NT2/D1 (cell line): Measurements from ENCODE around the gene PRKAG2.

ENCODE experiments used
- DNase-seq: peaks from one replicate; pipeline ENCODE4 v3.0.0-alpha.2; 2011; ENCODE audit warnings: low read depth, low spot score
- H3K27me3 ChIP-seq: 2 replicates; pipeline ENCODE4 v1.6.0; 2011; ENCODE audit warnings: mild to moderate bottlenecking; ENCODE audit not compliant: insufficient read length, insufficient read depth
- H3K36me3 ChIP-seq: 2 replicates; pipeline ENCODE4 v1.6.1; 2011; ENCODE audit warnings: mild to moderate bottlenecking, low read length, mixed read lengths; ENCODE audit not compliant: insufficient read depth, insufficient read length
- H3K4me1 ChIP-seq: 2 replicates; pipeline ENCODE4 v1.5.1; 2011; ENCODE audit not compliant: insufficient read depth, insufficient read length
- H3K4me3 ChIP-seq: 2 replicates; pipeline ENCODE4 v1.5.1; 2011; ENCODE audit warnings: low read depth; ENCODE audit not compliant: insufficient read length
- H3K9ac ChIP-seq: 2 replicates; pipeline ENCODE4 v1.6.0; 2011; ENCODE audit warnings: low read depth; ENCODE audit not compliant: insufficient read length
- H3K9me3 ChIP-seq: 2 replicates; pipeline ENCODE4 v1.5.1; 2011; ENCODE audit warnings: mild to moderate bottlenecking, low read length; ENCODE audit not compliant: insufficient read depth
- SUZ12 ChIP-seq: IDR thresholded peaks from 2 replicates; pipeline ENCODE4 v1.6.1; 2011; ENCODE audit not compliant: insufficient read length, insufficient read depth; ENCODE audit errors: extremely low read depth
- YY1 ChIP-seq: IDR thresholded peaks from 2 replicates; pipeline ENCODE4 v1.6.1; 2011; ENCODE audit not compliant: insufficient read length, insufficient read depth
- ZNF274 ChIP-seq: IDR thresholded peaks from 2 replicates; pipeline ENCODE4 v1.6.1; 2011; ENCODE audit warnings: mild to moderate bottlenecking, low read depth, low read length

PRKAG2 gene

GRCh38 chr7:151728286-151728660 lies 148.6 kb downstream of the PRKAG2 start:
- Histone ChIP-seq H3K27me3 (no peaks in the 10 kb centered on the region), H3K36me3 (no peaks in the 10 kb centered on the region), H3K9ac (no peak overlapping the region), H3K4me3 (no peak overlapping the region), H3K4me1 (peaks cover 12% of the 10 kb centered on the region), H3K9me3 (no peaks in the 10 kb centered on the region)
- TF ChIP-seq SUZ12, result no peak
- TF ChIP-seq ZNF274, result no peak
- no peak for TF ChIP-seq YY1
- no peak for DNase-seq

GRCh38 chr7:151727579-151728285 lies 149.2 kb downstream of the PRKAG2 start:
- no peaks in the 10 kb centered on the region for H3K36me3 ChIP-seq
- peaks cover 12% of the 10 kb centered on the region for H3K4me1 ChIP-seq
- H3K27me3 ChIP-seq, result no peaks in the 10 kb centered on the region
- H3K9ac ChIP-seq, result peak overlapping the region; percentile 51
- H3K4me3 ChIP-seq, result no peak overlapping the region
- TF ChIP-seq SUZ12 (no peak), YY1 (no peak), ZNF274 (no peak)
- DNase-seq, result no peak
- H3K9me3 ChIP-seq, result no peaks in the 10 kb centered on the region

DNA sequence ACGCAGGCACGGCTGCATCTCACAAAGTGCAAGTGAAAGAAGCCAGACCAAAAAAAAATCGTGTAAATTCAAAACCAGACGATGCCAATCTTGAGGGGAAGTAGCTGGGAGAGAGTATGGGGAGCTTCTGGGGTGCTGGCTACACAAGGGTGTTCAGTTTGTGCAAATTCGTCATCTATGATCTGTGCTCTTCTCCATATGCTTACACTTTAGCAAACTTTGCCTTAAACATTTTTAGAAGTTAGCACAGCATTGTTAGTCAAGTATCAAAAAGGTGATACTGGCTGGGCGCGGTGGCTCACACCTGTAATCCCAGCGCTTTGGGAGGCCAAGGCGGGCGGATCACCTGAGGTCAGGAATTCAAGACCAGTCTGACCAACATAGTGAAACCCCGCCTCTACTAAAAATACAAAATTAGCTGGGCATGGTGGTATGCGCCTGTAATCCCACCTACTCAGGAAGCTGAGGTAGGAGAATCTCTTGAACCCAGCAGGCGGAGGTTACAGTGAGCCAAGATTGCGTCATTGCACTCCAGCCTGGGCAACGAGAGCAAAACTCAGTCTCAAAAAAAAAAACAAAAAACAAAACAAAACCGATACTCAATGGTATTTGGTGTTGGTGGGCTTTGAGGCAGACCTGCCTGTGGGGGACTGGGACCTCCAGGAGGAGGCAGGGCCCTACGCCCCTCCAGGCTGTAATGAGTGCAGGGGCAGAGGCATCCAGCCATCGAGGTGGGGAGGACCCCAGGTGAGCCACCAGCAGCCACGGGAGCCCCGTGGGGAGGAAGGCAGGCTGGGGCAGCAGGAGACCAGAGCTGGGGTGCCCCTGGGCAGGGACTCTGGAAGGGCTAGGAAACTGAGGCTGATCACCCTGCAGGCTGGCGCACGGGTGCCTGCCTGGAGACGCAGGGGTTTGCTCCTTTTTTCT lies 150.0 kb downstream of the PRKAG2 start:
- no peaks in the 10 kb centered on the region for H3K27me3 ChIP-seq
- H3K4me3 ChIP-seq, result no peak overlapping the region
- H3K9me3 ChIP-seq, result no peaks in the 10 kb centered on the region
- TF ChIP-seq SUZ12 (no peak), YY1 (no peak), ZNF274 (no peak)
- peak overlapping the region; percentile 51 for H3K9ac ChIP-seq
- peaks cover 12% of the 10 kb centered on the region for H3K4me1 ChIP-seq
- no peaks in the 10 kb centered on the region for H3K36me3 ChIP-seq
- DNase-seq, result no peak

- Histone ChIP-seq H3K4me3 (no peak overlapping the region), H3K4me1 (peaks cover 14% of the 10 kb centered on the region), H3K27me3 (no peaks in the 10 kb centered on the region), H3K9ac (no peak overlapping the region), H3K9me3 (no peaks in the 10 kb centered on the region), H3K36me3 (no peaks in the 10 kb centered on the region)
- no peak for DNase-seq
- TF ChIP-seq SUZ12 (no peak), ZNF274 (no peak), YY1 (no peak)
These were observed 150.9 kb downstream of the PRKAG2 start for GRCh38 chr7:151725844-151726651.

DNA sequence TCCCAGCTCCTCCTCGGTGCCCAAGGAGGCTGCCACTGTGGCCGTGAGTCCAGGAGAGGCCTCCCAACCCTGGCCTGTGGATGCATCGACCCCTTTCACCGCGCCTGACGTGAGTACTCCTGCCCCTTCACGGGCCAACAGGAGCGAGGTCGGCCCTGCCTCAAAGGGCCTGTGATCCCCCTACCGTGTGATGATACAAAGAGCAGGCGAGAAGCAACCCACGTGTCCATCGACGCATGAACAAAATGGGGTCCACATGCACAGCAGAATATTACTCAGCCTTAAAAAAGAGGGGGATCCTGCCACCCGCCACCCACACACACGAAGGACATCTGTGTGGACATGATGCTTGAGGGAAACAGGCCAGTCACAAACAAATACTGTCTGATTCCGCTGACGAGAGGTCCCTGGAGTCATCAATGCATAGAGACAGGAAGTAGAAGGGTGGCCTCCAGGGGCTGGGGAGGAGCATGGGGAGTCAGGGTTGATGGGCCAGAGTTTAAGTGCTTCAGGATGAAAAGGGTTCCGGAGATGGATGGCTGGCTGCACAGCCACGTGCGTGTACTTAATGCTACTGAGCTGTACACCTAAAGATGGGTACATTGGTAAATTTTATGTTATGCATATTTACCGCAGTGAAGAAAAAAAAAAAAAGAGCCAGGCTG lies 151.9 kb downstream of the PRKAG2 start:
- no peak overlapping the region for H3K9ac ChIP-seq
- H3K4me1 ChIP-seq, result peaks cover 14% of the 10 kb centered on the region
- no peak for DNase-seq
- TF ChIP-seq ZNF274 (no peak), YY1 (no peak), SUZ12 (no peak)
- H3K9me3 ChIP-seq, result no peaks in the 10 kb centered on the region
- no peak overlapping the region for H3K4me3 ChIP-seq
- H3K27me3 ChIP-seq, result no peaks in the 10 kb centered on the region
- no peaks in the 10 kb centered on the region for H3K36me3 ChIP-seq

DNA sequence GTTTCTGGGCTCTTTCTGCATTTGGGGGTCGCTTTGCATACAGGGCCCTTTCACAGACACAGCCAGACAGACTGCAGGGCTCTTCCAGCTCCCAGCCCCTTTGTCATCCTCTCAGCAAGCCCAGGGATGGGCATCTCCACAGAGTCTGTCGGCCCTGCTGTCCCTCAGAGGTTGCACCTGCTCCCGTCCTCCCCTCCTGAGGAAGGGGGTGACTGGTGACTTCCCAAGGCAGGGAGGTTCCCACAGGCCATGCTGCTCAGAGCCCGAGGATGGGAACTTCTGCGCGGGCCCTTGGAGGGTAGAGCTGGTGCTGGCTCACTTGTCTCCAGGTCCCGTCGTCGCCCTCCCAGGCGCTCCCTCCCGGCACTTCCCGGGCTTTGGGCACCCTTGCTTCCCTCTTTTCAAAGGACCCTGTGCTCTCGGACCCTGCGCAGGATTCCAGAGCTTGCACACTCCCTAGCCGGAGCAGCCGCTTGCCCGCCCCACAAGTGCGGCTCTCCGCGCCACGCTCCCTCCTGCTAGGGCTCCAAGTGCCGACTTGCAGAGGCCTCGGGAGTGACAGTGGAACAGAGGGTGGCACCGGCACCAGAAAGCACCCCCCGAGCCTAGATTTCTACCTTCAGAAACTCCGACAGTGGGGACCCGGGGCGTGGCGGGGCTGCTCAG lies 152.5 kb downstream of the PRKAG2 start:
- Histone ChIP-seq H3K4me3 (no peak overlapping the region), H3K9ac (no peak overlapping the region), H3K27me3 (no peaks in the 10 kb centered on the region), H3K4me1 (peaks cover 14% of the 10 kb centered on the region), H3K36me3 (no peaks in the 10 kb centered on the region), H3K9me3 (no peaks in the 10 kb centered on the region)
- TF ChIP-seq ZNF274 (no peak), SUZ12 (no peak), YY1 (no peak)
- DNase-seq, result no peak
